HG03095 (cell line): ENCODE measurements around the gene NLRP1.
A peak's percentile ranks its signal among the peaks of the same experiment; 100 is the strongest.

Experiments
- ATAC-seq: cut with Tn5 transposase; IDR thresholded peaks from one replicate; pipeline ENCODE4 v1.9.1; 2021; ENCODE audit warnings: moderate library complexity; ENCODE audit not compliant: unreplicated experiment

The NLRP1 gene

GRCh38 chr17:5584383-5585286 is at the start of gene NLRP1:
NLRP1 (minus strand) TSS chr17:5584509; CDS start chr17:5583957, 552 bp downstream.
- peak; percentile 83 for ATAC-seq

GRCh38 chr17:5631958-5632590 is 47.8 kb upstream of the NLRP1 start:
- no peak for ATAC-seq

- no peak for ATAC-seq
Measured at GRCh38 chr17:5630434-5630833, 46.1 kb upstream of the NLRP1 start.

GRCh38 chr17:5629128-5629527 is 44.8 kb upstream of the NLRP1 start:
- ATAC-seq, result no peak

GRCh38 chr17:5628262-5628661 is 44.0 kb upstream of the NLRP1 start:
- ATAC-seq, result no peak

GRCh38 chr17:5624211-5624610 is 39.9 kb upstream of the NLRP1 start:
- ATAC-seq, result no peak

- ATAC-seq, result no peak
Measured at GRCh38 chr17:5621729-5622128, 37.4 kb upstream of the NLRP1 start.

- no peak for ATAC-seq
Measured at GRCh38 chr17:5621026-5621425, 36.7 kb upstream of the NLRP1 start.

- ATAC-seq, result no peak
Measured at GRCh38 chr17:5619088-5619740, 34.9 kb upstream of the NLRP1 start.

GRCh38 chr17:5618476-5618875 is 34.2 kb upstream of the NLRP1 start:
- ATAC-seq, result no peak

GRCh38 chr17:5615476-5615875 is 31.2 kb upstream of the NLRP1 start:
- no peak for ATAC-seq

- ATAC-seq, result no peak
Measured at GRCh38 chr17:5610956-5611355, 26.6 kb upstream of the NLRP1 start.

- no peak for ATAC-seq
Measured at GRCh38 chr17:5608399-5609112, 24.2 kb upstream of the NLRP1 start.

GRCh38 chr17:5607946-5608345 is 23.6 kb upstream of the NLRP1 start:
- ATAC-seq, result no peak

- ATAC-seq, result no peak
Measured at GRCh38 chr17:5605452-5605851, 21.1 kb upstream of the NLRP1 start.

- no peak for ATAC-seq
Measured at GRCh38 chr17:5600041-5600440, 15.7 kb upstream of the NLRP1 start.

- no peak for ATAC-seq
Measured at GRCh38 chr17:5598457-5598856, 14.1 kb upstream of the NLRP1 start.

- ATAC-seq, result no peak
Measured at GRCh38 chr17:5596421-5596820, 12.1 kb upstream of the NLRP1 start.

GRCh38 chr17:5595831-5596230 is 11.5 kb upstream of the NLRP1 start:
- no peak for ATAC-seq

- no peak for ATAC-seq
Measured at GRCh38 chr17:5592382-5592781, 8.1 kb upstream of the NLRP1 start.

GRCh38 chr17:5591966-5592365 is 7.7 kb upstream of the NLRP1 start:
- no peak for ATAC-seq
